HG02588 (cell line): ENCODE data around the gene AK4.

ENCODE experiments used
- ATAC-seq: cut with Tn5 transposase; IDR thresholded peaks from one replicate; pipeline ENCODE4 v1.9.1; 2021; ENCODE audit warnings: mild to moderate bottlenecking, moderate library complexity; ENCODE audit not compliant: unreplicated experiment

The AK4 gene

DNA sequence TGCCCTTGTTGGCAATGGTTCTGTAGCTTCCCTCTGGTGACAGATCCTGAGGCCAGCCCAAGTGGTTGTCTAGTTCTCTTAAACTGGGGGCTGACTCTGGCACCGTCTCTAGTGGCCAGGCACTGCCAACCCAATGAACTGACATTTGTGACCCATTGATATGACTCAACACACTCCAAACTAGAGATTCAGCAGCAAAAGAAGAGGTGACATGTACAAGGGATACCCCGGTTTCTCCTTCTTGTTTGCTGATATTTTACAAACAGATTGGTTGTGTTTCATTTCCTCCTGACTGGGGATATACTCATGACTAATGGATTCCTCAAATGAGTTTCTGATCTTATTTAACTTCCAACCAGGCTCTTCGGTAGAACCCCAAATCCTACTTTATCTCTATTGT is 95.5 kb downstream of the AK4 start:
- ATAC-seq, result no peak

DNA sequence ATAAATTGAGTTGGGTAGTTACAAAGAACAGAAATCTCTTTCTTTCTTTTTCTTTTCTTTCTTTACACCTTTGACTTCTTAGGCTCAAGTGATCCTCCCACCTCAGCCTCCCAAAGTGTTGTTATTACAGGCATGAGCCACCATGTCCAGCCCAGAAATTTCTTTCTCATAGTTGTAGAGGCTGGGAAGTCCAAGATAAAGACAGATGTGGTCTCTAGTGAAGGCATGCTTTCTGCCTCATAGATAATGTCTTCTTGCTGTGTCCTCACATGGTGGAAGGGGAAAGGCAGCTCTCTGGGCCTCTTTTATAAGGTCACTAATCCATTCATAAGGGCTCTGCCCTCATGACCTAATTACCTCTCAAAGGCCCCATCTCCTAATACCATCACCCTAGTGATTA is 97.3 kb downstream of the AK4 start:
- no peak for ATAC-seq

DNA sequence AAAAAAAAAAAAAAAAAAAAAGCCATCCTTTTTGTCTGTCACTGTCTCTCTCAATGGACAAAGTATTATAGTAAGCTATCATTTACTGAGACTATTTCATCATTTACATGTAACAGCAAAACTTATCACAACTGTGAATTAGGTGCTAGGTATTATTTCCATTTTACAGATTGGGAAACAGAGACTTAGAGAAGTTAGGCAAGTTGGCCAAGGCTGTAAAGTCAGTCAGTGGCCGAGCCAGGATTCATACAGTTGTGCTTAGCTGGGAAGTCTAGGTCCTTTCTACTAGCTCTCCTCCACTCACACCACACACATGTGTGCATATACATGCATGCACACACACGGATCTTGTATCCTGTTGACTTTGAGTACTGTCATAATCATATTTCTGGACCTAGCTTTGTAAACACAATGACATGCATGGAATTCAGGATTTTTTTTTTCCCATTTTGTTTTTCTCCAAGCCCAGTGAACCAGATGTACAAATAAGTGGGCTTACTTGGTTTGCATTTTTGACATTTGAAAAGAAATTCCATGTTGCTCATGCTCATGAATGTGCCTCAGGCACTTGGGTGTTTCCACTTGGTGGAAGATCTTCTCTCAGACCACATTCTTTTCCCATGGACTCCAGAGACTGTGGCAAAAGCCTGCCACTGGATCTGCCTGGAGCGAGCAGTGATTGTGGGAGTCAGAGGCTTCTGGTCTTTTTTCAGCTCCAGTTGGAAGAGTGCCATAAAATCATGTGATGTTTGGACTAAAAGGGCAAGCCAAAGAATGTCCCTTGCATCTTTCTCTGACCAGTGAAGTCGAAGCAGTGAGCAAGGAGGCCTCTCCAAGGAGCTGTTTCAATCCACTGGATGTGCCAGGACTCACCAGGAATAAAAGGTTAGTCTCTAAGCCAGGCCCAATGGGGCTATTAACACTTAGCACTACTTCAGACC is 99.7 kb downstream of the AK4 start:
- no peak for ATAC-seq

DNA sequence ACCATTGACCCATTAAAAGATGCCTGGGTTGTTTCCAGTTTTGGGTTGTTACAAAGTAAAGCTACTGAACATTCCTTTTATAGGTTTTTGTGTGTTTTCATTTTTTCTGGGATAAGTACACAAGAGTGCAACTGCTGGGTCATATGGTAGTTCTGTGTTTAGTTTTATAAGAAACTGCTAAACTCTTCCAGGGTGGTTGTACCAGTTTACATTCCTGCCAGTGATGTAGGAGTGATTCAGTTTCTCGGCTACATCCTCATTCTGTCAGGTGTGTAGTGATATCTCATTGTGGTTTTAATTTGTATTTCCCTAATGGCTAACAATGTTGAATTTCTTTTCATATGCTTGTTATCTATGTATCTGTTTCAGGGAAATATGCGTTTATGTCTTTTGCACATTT is 102.8 kb downstream of the AK4 start:
- no peak for ATAC-seq

DNA sequence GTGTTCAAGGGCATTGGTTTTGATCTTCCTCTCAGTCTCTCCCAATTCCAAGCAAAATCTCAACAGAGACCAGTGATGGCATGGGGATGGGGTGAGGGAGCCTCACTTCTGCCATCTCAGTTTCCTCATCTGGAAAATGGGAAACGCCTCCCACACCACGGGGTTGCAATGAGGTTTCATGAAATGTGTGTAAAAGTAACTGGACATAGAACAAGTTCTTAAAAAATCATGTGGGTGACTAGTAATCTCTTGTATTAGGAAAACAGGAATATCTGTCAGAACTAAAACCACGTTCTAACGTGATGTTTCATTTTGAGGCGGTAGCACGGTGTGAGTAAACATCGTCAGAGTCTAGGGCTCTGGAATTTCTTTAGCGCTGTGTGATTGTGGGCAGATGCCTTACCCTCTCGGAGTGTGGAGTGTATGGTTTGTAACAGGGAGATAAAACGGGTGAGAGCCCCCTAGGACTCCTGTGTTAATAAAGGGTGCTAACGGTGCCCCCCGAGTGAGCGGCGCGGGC is 105.9 kb downstream of the AK4 start:
- ATAC-seq, result peak; percentile 36

DNA sequence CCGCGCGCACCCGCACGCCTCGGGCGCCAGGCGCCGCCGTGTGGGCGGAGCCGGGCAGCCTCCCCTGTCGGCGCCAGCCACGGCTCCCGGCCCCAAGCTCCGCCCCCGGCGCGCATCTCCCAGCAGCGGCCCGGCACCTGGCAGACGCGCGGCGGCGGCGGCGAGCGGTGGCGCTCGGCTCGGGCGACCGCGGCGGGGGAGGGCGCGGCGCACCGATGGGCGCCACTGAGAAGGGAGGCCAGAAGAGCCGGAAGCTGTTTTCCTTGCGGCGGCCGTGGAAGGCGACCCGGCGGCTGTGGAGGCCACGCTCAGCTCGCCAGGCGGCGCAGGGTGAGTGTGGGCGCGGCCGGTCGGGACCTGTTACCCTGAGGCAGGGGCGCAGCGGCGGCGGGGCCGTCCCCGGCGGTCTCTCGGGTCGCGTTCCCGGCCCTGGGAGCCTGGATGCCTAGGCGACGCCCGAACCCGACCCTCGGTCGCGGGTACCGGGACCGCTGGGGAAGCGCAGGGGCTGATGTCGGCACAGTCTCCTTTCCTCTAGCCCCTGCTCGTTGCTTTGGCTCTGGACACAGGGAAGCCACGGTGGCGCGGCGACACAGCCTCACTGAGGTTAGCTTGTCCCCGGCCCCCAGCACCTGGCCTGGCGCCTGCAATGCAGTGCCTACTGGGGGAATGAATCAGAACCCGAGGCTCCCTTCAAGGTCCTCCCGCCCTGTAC is 106.5 kb downstream of the AK4 start:
- ATAC-seq, result peak; percentile 97

DNA sequence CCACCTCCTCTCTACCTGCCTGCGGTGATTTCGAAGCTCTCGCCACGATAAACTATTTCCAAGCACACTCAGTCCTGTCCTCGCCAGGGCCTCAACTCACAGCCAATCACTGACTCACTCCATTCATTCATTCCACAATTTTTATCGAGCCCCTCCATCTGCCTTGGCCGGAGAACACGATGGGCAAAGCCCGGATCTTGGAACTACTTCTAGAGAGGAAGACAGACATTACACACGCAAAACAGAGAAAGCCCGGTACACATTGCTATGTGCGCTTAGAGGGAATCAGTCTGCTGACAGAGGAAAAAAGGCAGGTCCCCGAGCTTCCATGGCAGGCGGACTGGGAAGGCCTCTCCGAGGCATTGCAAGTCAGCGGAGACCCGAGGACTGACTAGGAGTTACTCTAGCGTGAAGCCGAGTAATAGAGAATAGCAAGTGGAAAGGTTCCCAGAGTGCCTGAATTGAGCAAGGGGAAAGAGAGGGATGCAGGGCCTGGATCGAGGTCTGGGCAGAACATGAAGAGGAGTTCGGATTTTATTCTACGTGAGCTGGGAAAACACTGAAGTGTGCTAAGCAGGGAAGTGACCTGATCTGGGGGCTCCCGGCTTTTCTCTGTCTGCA is 107.1 kb downstream of the AK4 start:
- no peak for ATAC-seq

DNA sequence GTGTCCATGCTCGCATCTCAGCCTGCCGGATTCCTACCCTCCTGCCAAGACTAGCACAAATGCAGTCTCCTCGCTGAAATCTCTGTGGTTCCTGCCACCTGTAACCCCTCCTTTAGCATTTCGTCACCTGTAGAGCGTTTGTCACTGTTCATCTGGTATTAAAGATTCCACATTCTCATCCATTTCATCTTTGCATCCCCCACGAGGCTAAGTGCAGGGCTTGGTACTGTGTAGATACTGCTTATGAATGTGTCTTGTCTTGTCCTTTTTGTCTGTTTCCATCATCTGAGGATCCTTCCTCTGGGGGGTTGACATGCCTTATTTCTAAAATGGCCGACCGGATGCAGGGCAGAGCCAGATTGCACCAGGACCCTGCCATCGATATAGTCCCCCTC is 107.7 kb downstream of the AK4 start:
- no peak for ATAC-seq

DNA sequence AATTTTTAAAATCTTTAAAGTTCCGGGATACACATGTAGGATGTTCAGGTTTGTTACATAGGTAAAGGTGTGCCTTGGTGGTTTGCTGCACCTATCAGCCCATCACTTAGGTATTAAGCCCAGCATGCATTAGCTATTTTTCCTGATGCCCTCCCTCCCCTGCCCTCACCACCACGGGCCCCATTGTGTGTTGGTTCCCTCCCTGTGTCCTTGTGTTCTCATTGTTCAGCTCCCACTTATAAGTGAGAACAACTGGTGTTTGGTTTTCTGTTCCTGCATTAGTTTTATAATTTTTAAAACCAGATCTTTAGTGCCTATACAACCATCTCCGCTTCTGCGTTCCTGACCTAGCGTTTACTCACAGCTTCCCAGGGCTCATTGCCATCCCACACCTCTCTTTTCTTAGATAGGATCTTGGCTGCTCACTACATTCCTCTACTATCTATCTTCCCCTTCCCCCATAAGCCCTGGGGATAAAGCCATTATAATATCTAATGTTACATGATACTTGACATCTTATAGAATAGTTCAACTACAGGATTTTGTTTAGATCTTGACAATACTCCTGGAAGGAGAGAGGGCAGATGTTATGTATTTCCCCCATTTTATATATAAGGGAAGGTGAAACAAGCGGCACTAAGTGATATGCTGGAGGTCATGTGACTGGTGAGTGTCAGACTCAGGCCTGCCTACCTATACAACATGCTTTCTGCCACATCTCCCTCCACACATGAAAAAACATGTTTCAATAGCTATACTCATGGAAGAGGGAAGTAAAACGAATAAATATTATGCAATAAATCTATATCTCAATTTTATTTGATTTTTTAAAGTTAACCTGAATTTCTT is 109.1 kb downstream of the AK4 start:
- ATAC-seq, result no peak

DNA sequence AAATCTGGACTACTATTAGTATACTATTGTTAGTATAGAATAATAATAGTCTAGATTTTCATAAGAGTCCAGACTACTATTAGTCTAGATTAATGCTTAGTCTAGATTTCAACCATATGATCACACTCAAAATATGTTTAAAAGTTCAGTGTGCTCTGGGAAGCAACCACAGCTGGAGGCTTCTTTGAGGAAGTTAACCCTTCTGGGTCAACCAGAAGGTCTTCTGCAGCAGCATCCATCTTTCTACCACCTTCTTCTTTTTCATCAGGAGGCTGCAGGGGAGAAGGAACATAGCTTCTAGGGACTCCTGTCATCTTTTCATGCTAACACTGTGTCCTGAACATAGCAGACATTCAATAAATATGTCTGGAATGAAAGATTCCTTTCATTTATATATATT is 110.1 kb downstream of the AK4 start:
- ATAC-seq, result no peak

DNA sequence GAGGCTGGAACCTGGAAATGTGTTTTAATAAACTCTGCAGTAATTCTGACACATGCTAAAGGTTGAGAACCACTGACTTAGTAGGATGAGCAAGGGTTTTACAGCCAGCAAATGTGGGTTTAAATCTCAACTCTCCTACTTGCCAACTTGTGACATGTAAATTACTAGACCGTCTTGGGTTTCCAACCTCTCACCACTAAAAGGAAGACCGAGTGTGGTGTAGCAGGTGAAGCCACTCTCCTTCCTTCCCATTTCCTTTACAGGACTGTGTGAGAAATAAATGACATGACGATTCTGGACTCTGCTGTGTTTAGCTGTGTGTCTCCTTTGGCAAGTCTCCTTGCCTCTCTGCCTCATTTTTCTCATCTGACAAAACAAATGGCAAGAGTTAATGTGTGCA is 111.8 kb downstream of the AK4 start:
- ATAC-seq, result no peak

DNA sequence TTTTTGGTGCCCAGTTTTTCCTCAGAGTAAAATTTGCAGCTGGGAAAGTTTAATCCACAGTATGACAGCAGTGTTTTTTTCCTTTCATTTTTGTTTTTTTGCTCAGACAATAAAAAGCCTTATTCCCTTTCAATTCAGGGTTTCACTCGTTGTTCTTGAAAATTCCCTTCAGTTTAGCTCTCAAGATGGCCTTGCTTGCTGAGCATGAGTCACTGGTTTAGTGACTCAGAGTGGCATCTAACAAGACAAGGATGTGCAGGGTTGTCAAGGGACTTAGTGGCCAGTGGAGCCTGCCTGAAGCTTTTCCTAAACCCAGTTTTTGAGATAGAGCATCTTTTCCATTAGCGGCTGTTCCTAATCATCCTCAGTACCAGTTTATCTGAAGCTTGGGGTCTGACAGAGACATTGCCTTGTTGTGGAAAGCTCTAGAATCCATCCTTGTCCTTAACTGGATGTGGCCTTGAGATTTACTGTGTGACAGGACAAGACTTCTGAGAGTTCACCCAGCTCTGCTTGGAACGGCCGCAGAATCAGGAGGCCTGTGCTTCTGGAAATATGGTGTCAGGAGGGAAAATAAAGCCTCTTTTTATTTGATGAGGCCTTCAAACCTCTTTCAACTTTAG is 113.0 kb downstream of the AK4 start:
- peak; percentile 75 for ATAC-seq

DNA sequence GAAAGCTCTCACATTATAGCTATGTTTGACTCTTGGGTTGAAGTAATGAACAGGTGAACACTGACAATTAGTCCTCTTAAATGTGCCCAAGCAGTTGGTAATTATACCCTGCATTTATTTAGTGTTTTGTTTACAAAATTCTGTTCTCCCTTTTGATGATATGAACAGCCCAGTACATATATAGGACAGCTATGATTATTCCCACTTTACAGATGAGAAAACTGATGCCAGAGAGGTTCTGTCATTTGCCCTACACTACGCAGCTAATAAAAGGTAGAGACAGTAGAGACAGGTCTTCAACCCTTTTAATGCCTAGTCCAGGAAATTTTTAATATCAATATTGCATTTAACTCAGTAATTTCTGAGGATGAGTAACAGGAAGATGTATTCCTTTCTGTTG is 115.3 kb downstream of the AK4 start:
- no peak for ATAC-seq

DNA sequence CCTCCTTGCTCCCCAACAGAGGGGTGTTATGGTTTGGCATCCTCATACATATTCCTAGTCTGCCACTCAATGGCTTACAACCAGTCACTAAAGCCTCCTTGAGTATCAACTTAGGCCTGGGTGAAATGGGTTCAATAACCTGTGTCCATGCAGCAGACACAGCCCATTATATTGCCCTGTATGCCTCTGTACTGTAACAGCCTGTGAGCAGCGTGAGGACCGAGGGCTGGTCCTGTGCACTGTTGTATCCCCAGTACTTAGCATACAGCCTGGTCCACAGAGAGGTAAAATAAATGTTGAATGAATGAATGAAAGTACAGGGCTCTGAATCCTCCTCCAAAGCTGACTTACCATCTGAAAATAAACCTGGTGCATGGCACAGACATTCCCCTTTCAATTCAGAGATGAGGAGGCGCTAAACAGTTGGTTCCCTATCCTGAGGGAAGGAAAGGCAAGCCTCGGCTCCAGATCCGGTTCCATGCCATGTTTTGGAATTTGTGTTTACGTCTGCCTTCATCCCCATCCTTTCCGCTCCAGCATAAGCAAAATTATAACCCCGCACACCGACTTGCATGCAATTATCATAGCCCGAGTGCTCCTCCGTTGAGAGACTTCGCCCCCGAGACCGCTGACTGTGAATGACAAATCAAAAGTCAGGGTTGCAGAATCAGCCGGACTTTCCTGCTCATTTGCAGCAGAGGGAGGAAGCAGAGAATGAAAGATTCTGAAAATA is 116.4 kb downstream of the AK4 start:
- no peak for ATAC-seq

DNA sequence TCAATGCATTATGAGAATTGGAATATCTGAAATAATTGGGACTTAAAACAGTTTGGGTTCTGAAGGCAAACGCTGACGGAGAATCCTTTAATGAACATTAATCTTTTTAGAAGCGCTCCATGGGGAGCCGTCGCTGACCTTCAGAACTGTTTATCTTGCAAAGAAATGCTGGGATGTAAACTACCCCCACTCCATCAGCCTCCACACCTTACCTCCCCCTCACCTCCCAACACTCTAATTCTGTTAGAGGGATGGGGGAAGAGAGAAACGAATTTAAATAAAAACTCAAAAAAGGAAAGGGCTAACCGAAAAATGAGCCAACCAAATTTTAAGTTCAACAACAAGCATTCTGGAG is 117.3 kb downstream of the AK4 start:
- ATAC-seq, result no peak

DNA sequence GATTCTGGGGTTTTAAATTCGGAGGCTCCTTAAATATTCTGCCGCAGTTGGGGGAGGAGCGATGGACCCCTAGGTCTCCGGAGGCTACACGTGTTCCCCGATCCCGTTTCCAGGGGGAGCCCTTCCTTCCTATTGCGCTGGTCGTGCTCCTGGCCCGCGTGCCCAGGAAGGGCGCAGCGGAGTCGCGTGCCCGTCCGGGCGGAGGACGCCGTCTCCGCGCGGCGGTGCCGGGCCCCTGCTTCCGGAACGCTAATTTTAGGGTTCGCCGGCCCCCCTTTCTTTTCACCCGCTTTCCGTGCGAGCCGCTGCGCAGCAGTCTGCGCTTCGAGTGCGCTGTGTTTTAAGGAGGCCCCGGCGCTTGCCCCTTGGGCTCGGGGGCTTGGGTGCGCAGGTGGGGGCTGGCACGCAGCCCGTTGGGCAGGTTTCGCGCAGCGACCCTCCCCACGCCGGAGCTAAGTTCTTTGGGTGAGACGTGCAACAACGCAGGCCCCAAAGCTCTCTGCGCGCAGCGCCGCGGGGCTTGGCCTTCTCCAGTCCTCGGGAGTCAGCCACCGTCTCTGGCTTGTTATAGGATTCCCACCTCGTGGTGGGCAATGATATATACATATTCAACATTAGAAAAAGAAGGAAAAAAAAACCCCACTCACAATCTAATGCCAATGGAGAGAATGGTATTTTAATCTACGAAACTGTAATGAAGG is 117.8 kb downstream of the AK4 start:
- ATAC-seq, result peak; percentile 57

DNA sequence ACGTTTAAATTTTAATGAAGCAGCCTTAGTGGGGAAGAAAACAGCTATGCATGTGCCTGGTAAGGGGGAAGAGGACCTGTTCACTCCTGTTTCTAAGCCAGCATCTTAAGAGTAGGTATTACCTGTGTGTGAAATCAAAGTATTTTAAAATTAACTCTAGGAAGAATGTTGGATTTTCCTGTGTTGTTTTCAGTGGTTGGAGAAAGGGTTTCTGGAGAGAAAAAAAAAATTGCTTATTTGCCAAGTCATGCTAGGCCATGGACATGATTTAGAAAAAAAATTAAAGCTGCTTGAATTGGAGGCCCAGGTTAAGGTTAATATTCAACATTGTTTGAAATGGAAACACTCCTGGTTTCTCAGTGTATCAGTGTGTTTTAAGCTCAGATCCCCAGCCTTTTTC is 118.5 kb downstream of the AK4 start:
- ATAC-seq, result no peak

DNA sequence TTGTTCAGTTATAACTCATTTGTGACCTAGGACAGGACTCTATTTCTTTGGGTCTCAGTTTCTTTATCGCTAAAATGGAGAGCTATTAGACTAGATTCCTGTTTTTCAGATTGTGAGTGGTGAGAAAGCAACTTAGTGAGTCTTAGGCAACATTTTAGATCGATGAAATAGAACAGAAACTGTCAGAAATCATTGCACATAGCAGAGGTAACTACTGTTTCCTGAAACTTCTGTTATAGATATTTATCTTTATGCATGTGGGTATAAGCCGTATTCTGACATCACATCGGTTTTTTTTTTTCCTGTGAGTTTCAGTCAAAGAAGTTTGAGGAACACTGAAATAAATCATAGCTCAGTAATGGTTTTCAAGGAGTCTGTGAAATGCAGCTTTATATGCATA is 119.3 kb downstream of the AK4 start:
- no peak for ATAC-seq

DNA sequence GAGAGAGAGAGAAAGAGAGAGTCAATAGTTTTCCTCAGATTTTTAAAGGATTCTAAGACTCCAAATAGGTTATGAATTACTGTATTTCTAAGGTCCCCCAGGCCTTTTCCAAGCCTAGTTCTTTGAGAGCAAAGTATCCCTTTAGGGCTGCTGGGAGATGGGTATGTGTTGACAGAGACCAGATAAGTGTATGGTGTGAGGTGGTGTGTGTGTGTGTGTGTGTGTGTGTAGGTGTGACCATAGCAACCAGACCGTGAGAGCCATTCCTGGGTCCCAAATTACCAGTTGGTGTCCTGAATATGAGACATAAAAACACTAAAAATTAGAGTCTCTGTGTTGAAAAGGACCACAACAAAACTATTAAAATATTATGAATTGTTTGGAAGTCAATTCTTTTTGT is 119.7 kb downstream of the AK4 start:
- no peak for ATAC-seq
